ENCODE results near the gene ATP8A2.

ATP8A2 gene

GRCh38 chr13:25920277-25920676 is 548.5 kb downstream of the ATP8A2 start:
- H3K4me2 ChIP-seq (ENCODE audit: low read depth, low read length), result no peak overlapping the region
- H3K4me3 ChIP-seq (ENCODE audit: low read length), result no peak overlapping the region
- no peaks in the 10 kb centered on the region for H3F3A ChIP-seq (ENCODE audit: insufficient read depth, low read length)
- H3K36me3 ChIP-seq (replicated peaks; ENCODE audit: insufficient read depth, low read length), result no peaks in the 10 kb centered on the region
- no peak overlapping the region for H2AFZ ChIP-seq (ENCODE audit: low read length)
- H3K27me3 ChIP-seq (replicated peaks; ENCODE audit: insufficient read depth, low read length), result no peaks in the 10 kb centered on the region
- H4K20me1 ChIP-seq (ENCODE audit: insufficient read depth, low read length), result no peaks in the 10 kb centered on the region
- no peak for DNase-seq
- H3K9ac ChIP-seq (ENCODE audit: low read length), result no peak overlapping the region
- TF ChIP-seq EZH2phosphoT487 (IDR thresholded peaks at IDR 0.05; ENCODE audit: low read length) (no peak), CTCF (IDR thresholded peaks at IDR 0.05; ENCODE audit: low read length) (no peak), EZH2 (optimal IDR thresholded peaks at IDR 0.05; ENCODE audit: low read depth, low read length) (no peak)
- no peaks in the 10 kb centered on the region for H3K4me1 ChIP-seq (ENCODE audit: low read length)
- no peaks in the 10 kb centered on the region for H3K9me2 ChIP-seq (replicated peaks; ENCODE audit: insufficient read depth, low read length)
- no peaks in the 10 kb centered on the region for H3K9me3 ChIP-seq (replicated peaks; ENCODE audit: insufficient read depth, low read length)
- H3K79me2 ChIP-seq (ENCODE audit: low read length), result no peaks in the 10 kb centered on the region
- H3K27ac ChIP-seq (ENCODE audit: low read length), result no peak overlapping the region

- Histone ChIP-seq H3K36me3 (replicated peaks; ENCODE audit: insufficient read depth, low read length) (no peaks in the 10 kb centered on the region), H3K9me3 (replicated peaks; ENCODE audit: insufficient read depth, low read length) (no peaks in the 10 kb centered on the region), H3K27ac (ENCODE audit: low read length) (no peak overlapping the region), H2AFZ (ENCODE audit: low read length) (no peak overlapping the region), H3K9me2 (replicated peaks; ENCODE audit: insufficient read depth, low read length) (no peaks in the 10 kb centered on the region), H3K4me3 (ENCODE audit: low read length) (no peak overlapping the region), H3K27me3 (replicated peaks; ENCODE audit: insufficient read depth, low read length) (no peaks in the 10 kb centered on the region), H3K9ac (ENCODE audit: low read length) (no peak overlapping the region), H4K20me1 (ENCODE audit: insufficient read depth, low read length) (no peaks in the 10 kb centered on the region), H3K4me1 (ENCODE audit: low read length) (no peaks in the 10 kb centered on the region), H3F3A (ENCODE audit: insufficient read depth, low read length) (no peaks in the 10 kb centered on the region), H3K79me2 (ENCODE audit: low read length) (no peaks in the 10 kb centered on the region), H3K4me2 (ENCODE audit: low read depth, low read length) (no peak overlapping the region)
- no peak for DNase-seq
- TF ChIP-seq EZH2 (optimal IDR thresholded peaks at IDR 0.05; ENCODE audit: low read depth, low read length), result no peak
These were observed 549.2 kb downstream of the ATP8A2 start for GRCh38 chr13:25920931-25921330.

GRCh38 chr13:25922376-25922775 is 550.6 kb downstream of the ATP8A2 start:
- no peaks in the 10 kb centered on the region for H3K79me2 ChIP-seq (ENCODE audit: low read length)
- no peak overlapping the region for H3K9ac ChIP-seq (ENCODE audit: low read length)
- no peaks in the 10 kb centered on the region for H3K4me1 ChIP-seq (ENCODE audit: low read length)
- H4K20me1 ChIP-seq (ENCODE audit: insufficient read depth, low read length), result no peaks in the 10 kb centered on the region
- DNase-seq, result no peak
- no peak overlapping the region for H3K4me3 ChIP-seq (ENCODE audit: low read length)
- no peak overlapping the region for H3K27ac ChIP-seq (ENCODE audit: low read length)
- H3F3A ChIP-seq (ENCODE audit: insufficient read depth, low read length), result no peaks in the 10 kb centered on the region
- TF ChIP-seq EZH2phosphoT487 (IDR thresholded peaks at IDR 0.05; ENCODE audit: low read length) (no peak), CTCF (IDR thresholded peaks at IDR 0.05; ENCODE audit: low read length) (no peak), EZH2 (optimal IDR thresholded peaks at IDR 0.05; ENCODE audit: low read depth, low read length) (no peak)
- H3K4me2 ChIP-seq (ENCODE audit: low read depth, low read length), result no peak overlapping the region
- no peaks in the 10 kb centered on the region for H3K27me3 ChIP-seq (replicated peaks; ENCODE audit: insufficient read depth, low read length)
- H2AFZ ChIP-seq (ENCODE audit: low read length), result no peak overlapping the region
- no peaks in the 10 kb centered on the region for H3K36me3 ChIP-seq (replicated peaks; ENCODE audit: insufficient read depth, low read length)
- no peaks in the 10 kb centered on the region for H3K9me2 ChIP-seq (replicated peaks; ENCODE audit: insufficient read depth, low read length)
- H3K9me3 ChIP-seq (replicated peaks; ENCODE audit: insufficient read depth, low read length), result no peaks in the 10 kb centered on the region

GRCh38 chr13:25923217-25924085 is 551.7 kb downstream of the ATP8A2 start:
- DNase-seq, result no peak
- Histone ChIP-seq H3K4me2 (ENCODE audit: low read depth, low read length) (no peak overlapping the region), H3F3A (ENCODE audit: insufficient read depth, low read length) (no peaks in the 10 kb centered on the region)

More at GRCh38 chr13:25923217-25924085, 551.7 kb downstream of the ATP8A2 start:
- no peak overlapping the region for H3K27ac ChIP-seq (ENCODE audit: low read length)
- no peaks in the 10 kb centered on the region for H3K9me3 ChIP-seq (replicated peaks; ENCODE audit: insufficient read depth, low read length)
- no peaks in the 10 kb centered on the region for H3K9me2 ChIP-seq (replicated peaks; ENCODE audit: insufficient read depth, low read length)
- TF ChIP-seq EZH2 (optimal IDR thresholded peaks at IDR 0.05; ENCODE audit: low read depth, low read length) (no peak), CTCF (IDR thresholded peaks at IDR 0.05; ENCODE audit: low read length) (no peak), EZH2phosphoT487 (IDR thresholded peaks at IDR 0.05; ENCODE audit: low read length) (no peak)
- no peaks in the 10 kb centered on the region for H3K36me3 ChIP-seq (replicated peaks; ENCODE audit: insufficient read depth, low read length)
- H2AFZ ChIP-seq (ENCODE audit: low read length), result no peak overlapping the region
- H3K4me1 ChIP-seq (ENCODE audit: low read length), result no peaks in the 10 kb centered on the region
- H3K4me3 ChIP-seq (ENCODE audit: low read length), result no peak overlapping the region
- no peaks in the 10 kb centered on the region for H3K27me3 ChIP-seq (replicated peaks; ENCODE audit: insufficient read depth, low read length)
- H3K9ac ChIP-seq (ENCODE audit: low read length), result no peak overlapping the region
- no peaks in the 10 kb centered on the region for H3K79me2 ChIP-seq (ENCODE audit: low read length)
- H4K20me1 ChIP-seq (ENCODE audit: insufficient read depth, low read length), result no peaks in the 10 kb centered on the region

Measured in MM.1S (cell line).